AG10803 (cell line): Measurements from ENCODE around the gene PRKAG3.

ENCODE experiments used
- DNase-seq: peaks from one replicate; pipeline ENCODE4 v3.0.0; 2010; ENCODE audit warnings: low read depth
- H3K4me3 ChIP-seq: 2 replicates; pipeline ENCODE4 v1.5.1; 2011; ENCODE audit warnings: mild to moderate bottlenecking, low read length, control low read depth
- CTCF ChIP-seq: conservative IDR thresholded peaks from 2 replicates; pipeline ENCODE4 v1.5.1; 2011; ENCODE audit warnings: mild to moderate bottlenecking, low read length, control low read depth, inconsistent platforms

PRKAG3 gene

GRCh38 chr2:218792433-218792832, 39.2 kb downstream of the PRKAG3 start:
- DNase-seq, result no peak
- H3K4me3 ChIP-seq, result no peak overlapping the region
- TF ChIP-seq CTCF, result no peak

- peak; percentile 10 for DNase-seq
- no peak for TF ChIP-seq CTCF
- no peak overlapping the region for H3K4me3 ChIP-seq
Measured at GRCh38 chr2:218788529-218789255, 42.9 kb downstream of the PRKAG3 start.

- TF ChIP-seq CTCF, result no peak
- H3K4me3 ChIP-seq, result no peak overlapping the region
- no peak for DNase-seq
Measured at GRCh38 chr2:218786133-218786532, 45.5 kb downstream of the PRKAG3 start.

GRCh38 chr2:218785103-218785502, 46.5 kb downstream of the PRKAG3 start:
- no peak overlapping the region for H3K4me3 ChIP-seq
- TF ChIP-seq CTCF, result no peak
- DNase-seq, result no peak

GRCh38 chr2:218783688-218784087, 47.9 kb downstream of the PRKAG3 start:
- no peak overlapping the region for H3K4me3 ChIP-seq
- TF ChIP-seq CTCF, result no peak
- no peak for DNase-seq

GRCh38 chr2:218782528-218782844, 49.1 kb downstream of the PRKAG3 start:
- TF ChIP-seq CTCF, result no peak
- H3K4me3 ChIP-seq, result peak overlapping the region; percentile 61
- no peak for DNase-seq

- no peak for TF ChIP-seq CTCF
- peak; percentile 23 for DNase-seq
- peak within 1 kb of the TSS; percentile 61 for H3K4me3 ChIP-seq
Measured at GRCh38 chr2:218781691-218782527, 49.7 kb downstream of the PRKAG3 start, which contains the start of gene CYP27A1. TSS of gene CYP27A1 (plus strand) at chr2:218782147. CDS start at chr2:218782183, 36 bp downstream.
